Tibial artery (tissue), 4 donors: ENCODE data around the gene TTC17.
A peak's percentile ranks its signal among the peaks of the same experiment; 100 is the strongest.

Source experiments
- DNase-seq, 2 donors: peaks; one replicate each; pipeline ENCODE4 v3.0.0-alpha.2; 2019
- H3K27ac ChIP-seq, 2 donors: fragments of 200-600 bp; sonication (generic) in 1 of 2; 1 replicate in 1 of 2; 2 replicates in 1 of 2; pipeline ENCODE4 v1.5.1; 2018 to 2019; ENCODE audit warnings: mild to moderate bottlenecking in 1 of 2
- H3K27me3 ChIP-seq, 2 donors: fragments of 200-600 bp; sonication (generic) in 1 of 2; one replicate each; pipeline versions ENCODE4 v1.5.1 to v1.6.0; 2016 to 2019
- H3K36me3 ChIP-seq, 3 donors: fragments of 200-600 bp; sonication (generic) in 2 of 3; one replicate each; pipeline ENCODE4 v1.5.1; 2016 to 2019; ENCODE audit warnings: mild to moderate bottlenecking in 2 of 3
- H3K4me1 ChIP-seq, 4 donors: fragments of 200-600 bp; sonication (generic) in 2 of 4; 1 replicate in 3 of 4; 2 replicates in 1 of 4; pipeline ENCODE4 v1.5.1; 2016 to 2019
- H3K4me3 ChIP-seq, 2 donors: fragments of 200-600 bp; sonication (generic) in 1 of 2; 1 replicate in 1 of 2; 2 replicates in 1 of 2; pipeline ENCODE4 v1.5.1; 2018 to 2019; ENCODE audit warnings: mild to moderate bottlenecking in 2 of 2
- H3K9me3 ChIP-seq, 3 donors: fragments of 200-600 bp; sonication (generic) in 1 of 3; one replicate each; pipeline ENCODE4 v1.5.1; 2016 to 2019
- intact Hi-C: fragments of 100-400 bp; cut with DNase I; formaldehyde crosslinking; loops from one replicate; pipeline ENCODE4 v1.15.0; 2023; ENCODE audit warnings: low total_unique reads
- TF ChIP-seq, protein P1 (sequence below), 2 experiments: fragments of 200-600 bp in 1 of 2; fragments of 450-650 bp in 1 of 2; IDR thresholded peaks; one replicate each; pipeline ENCODE4 v1.5.1; 2017 to 2019; ENCODE audit warnings: antibody characterized with exemption in 2 of 2, mild to moderate bottlenecking in 1 of 2, moderate library complexity in 1 of 2

TTC17 gene

GRCh38 chr11:43359422-43359818, 700 bp downstream of the TTC17 start:
- peak overlapping the region; percentile 87 to 100 for H3K4me3 ChIP-seq
- intact Hi-C loops, result no loop called here
- TF ChIP-seq, protein P1, sequence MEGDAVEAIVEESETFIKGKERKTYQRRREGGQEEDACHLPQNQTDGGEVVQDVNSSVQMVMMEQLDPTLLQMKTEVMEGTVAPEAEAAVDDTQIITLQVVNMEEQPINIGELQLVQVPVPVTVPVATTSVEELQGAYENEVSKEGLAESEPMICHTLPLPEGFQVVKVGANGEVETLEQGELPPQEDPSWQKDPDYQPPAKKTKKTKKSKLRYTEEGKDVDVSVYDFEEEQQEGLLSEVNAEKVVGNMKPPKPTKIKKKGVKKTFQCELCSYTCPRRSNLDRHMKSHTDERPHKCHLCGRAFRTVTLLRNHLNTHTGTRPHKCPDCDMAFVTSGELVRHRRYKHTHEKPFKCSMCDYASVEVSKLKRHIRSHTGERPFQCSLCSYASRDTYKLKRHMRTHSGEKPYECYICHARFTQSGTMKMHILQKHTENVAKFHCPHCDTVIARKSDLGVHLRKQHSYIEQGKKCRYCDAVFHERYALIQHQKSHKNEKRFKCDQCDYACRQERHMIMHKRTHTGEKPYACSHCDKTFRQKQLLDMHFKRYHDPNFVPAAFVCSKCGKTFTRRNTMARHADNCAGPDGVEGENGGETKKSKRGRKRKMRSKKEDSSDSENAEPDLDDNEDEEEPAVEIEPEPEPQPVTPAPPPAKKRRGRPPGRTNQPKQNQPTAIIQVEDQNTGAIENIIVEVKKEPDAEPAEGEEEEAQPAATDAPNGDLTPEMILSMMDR (IDR thresholded peaks at IDR 0.05), result no peak
- H3K27ac ChIP-seq, result peak overlapping the region; percentile 85 to 98
- peaks cover 0 to 4% (median 0%) of the 10 kb centered on the region in 3 donors for H3K36me3 ChIP-seq
- no peak for DNase-seq
- H3K4me1 ChIP-seq, result peaks cover 0 to 20% (median 16%) of the 10 kb centered on the region in 4 donors
- no peaks in the 10 kb centered on the region for H3K9me3 ChIP-seq
- no peaks in the 10 kb centered on the region for H3K27me3 ChIP-seq

DNA sequence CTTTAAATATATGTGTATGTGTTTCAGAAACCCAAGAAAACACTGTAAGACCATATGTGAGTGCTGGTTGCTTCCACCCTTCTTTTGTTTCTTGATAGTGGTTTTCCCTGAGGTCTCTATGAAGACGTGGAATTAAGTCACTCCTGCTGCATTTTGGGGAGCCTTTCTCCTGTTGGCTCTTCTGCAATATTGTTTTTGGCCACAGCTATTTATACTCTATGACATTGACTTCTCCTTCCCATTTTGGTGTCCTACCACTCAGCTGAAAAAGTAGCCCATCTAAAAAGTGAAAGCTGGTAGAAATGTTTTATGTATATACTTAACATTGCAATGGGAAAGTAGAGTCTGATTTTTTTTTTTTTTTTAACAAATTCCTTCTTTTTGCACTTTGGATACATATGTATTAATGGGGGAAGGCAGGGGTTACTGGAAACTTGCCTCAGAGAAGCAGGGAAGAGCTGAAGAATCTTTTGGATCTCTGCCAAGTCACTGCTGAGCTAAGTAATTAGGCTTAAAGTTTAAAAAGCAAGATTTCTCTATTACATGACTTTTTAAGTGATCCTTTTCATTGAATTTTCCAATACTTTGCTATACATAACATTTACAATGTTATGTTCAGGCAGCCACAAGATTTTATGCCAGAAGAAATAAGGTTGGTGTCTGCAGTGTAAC, 1.8 kb downstream of the TTC17 start:
- TF ChIP-seq, protein P1 (IDR thresholded peaks at IDR 0.05), result no peak
- DNase-seq, result no peak
- Histone ChIP-seq H3K4me1 (peaks cover 0 to 20% (median 16%) of the 10 kb centered on the region in 4 donors), H3K9me3 (no peaks in the 10 kb centered on the region), H3K36me3 (peaks cover 0 to 13% (median 0%) of the 10 kb centered on the region in 3 donors), H3K27ac (no peak overlapping the region), H3K4me3 (peak overlapping the region; percentile 87 to 100), H3K27me3 (no peaks in the 10 kb centered on the region)
- intact Hi-C loops, result no loop called here

- peaks cover 0 to 3% (median 0%) of the 10 kb centered on the region in 4 donors for H3K4me1 ChIP-seq
- H3K4me3 ChIP-seq, result no peak overlapping the region
- H3K36me3 ChIP-seq, result peaks cover 0 to 26% (median 0%) of the 10 kb centered on the region in 3 donors
- H3K9me3 ChIP-seq, result no peaks in the 10 kb centered on the region
- intact Hi-C loops, result no loop called here
- no peaks in the 10 kb centered on the region for H3K27me3 ChIP-seq
- H3K27ac ChIP-seq, result no peak overlapping the region
- no peak for DNase-seq
- TF ChIP-seq, protein P1 (IDR thresholded peaks at IDR 0.05), result no peak
Measured at GRCh38 chr11:43366677-43367076, 8.0 kb downstream of the TTC17 start.

- DNase-seq, result no peak
- intact Hi-C loops, result no loop called here
Measured at GRCh38 chr11:43367382-43368178, 8.9 kb downstream of the TTC17 start.

GRCh38 chr11:43376065-43376464, 17.3 kb downstream of the TTC17 start:
- no peaks in the 10 kb centered on the region for H3K27me3 ChIP-seq
- H3K36me3 ChIP-seq, result peaks cover 5 to 14% (median 5%) of the 10 kb centered on the region in 3 donors
- H3K4me3 ChIP-seq, result no peak overlapping the region
- intact Hi-C loops, result no loop called here
- H3K27ac ChIP-seq, result no peak overlapping the region
- no peaks in the 10 kb centered on the region for H3K4me1 ChIP-seq
- DNase-seq, result no peak
- TF ChIP-seq, protein P1 (IDR thresholded peaks at IDR 0.05), result no peak
- no peaks in the 10 kb centered on the region for H3K9me3 ChIP-seq

More at GRCh38 chr11:43367382-43368178, 8.9 kb downstream of the TTC17 start:
- Histone ChIP-seq H3K4me1 (peaks cover 0 to 3% (median 0%) of the 10 kb centered on the region in 4 donors), H3K27ac (no peak overlapping the region), H3K4me3 (no peak overlapping the region), H3K36me3 (peaks cover 0 to 23% (median 5%) of the 10 kb centered on the region in 3 donors), H3K27me3 (no peaks in the 10 kb centered on the region), H3K9me3 (no peaks in the 10 kb centered on the region)
- TF ChIP-seq, protein P1 (IDR thresholded peaks at IDR 0.05), result no peak
